Fibroblast of mammary gland (primary cell): ENCODE results near the gene SHCBP1L.
A peak's percentile ranks its signal among the peaks of the same experiment; 100 is the strongest.
"Not testable (repeated sequence)": the region's sequence is repeated elsewhere in the genome, so short reads cannot be mapped to it uniquely, and the experiment has no call there.

Source experiments
- DNase-seq: peaks from one replicate; pipeline ENCODE4 v3.0.0-alpha.2; 2010; ENCODE audit warnings: low read depth
- H3K4me3 ChIP-seq: 2 replicates; pipeline ENCODE4 v1.5.1; 2011; ENCODE audit warnings: low read depth, mild to moderate bottlenecking, low read length, moderate library complexity; ENCODE audit not compliant: control insufficient read depth
- CTCF ChIP-seq: conservative IDR thresholded peaks from 2 replicates; pipeline ENCODE4 v1.5.1; 2011; ENCODE audit warnings: low read depth, low read length, inconsistent platforms; ENCODE audit not compliant: control insufficient read depth, insufficient read depth

The SHCBP1L gene

GRCh38 chr1:182905321-182905720 lies 47.6 kb downstream of the SHCBP1L start:
- no peak overlapping the region for H3K4me3 ChIP-seq
- no peak for TF ChIP-seq CTCF
- DNase-seq = no peak

- DNase-seq, H3K4me3 ChIP-seq: not testable (repeated sequence)
Measured at GRCh38 chr1:182901946-182902345, 51.0 kb downstream of the SHCBP1L start.

DNA sequence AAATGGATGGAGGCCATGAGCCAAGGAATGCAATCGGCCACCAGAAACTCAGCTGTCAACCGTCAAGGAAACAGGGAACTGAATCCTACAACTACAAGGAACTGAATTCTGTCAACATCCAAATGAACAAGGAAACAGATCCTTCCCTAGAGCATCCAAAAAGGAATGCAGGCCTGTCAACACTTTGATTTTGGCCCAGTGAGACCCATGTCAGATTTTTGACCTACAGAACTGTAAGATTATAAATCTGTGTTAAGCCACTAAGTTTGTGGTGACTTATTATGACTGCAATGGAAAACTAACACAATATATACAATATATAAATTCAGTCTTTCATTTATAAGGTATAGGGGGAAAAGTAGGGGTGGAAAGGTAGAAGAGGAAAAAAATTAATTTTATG lies 55.3 kb downstream of the SHCBP1L start:
- no peak for DNase-seq

GRCh38 chr1:182890927-182891610 lies 61.9 kb downstream of the SHCBP1L start:
- no peak for TF ChIP-seq CTCF

More for the DNA sequence above, 55.3 kb downstream of the SHCBP1L start:
- H3K4me3 ChIP-seq = no peak overlapping the region
- no peak for TF ChIP-seq CTCF

DNA sequence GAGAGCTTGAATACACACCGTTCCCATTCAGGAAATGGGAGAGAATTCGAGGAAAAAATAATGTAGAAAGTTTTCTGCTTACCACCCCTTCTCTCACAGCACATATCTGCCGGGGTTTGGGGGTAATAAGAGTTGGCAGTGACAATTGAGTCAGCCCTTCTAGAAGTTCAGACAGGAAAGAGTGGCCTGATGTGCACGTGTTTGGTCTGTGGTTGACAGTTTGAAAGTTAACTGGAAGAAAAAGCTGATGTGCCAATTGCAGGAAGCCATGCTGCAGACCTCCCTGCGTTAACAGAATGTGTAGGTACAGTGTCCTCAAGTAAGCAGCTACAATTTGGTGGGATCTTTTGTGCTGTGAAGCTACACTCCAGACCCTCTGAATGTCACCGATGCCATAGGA lies 63.0 kb downstream of the SHCBP1L start:
- no peak for TF ChIP-seq CTCF
- DNase-seq = peak; percentile 5

More at GRCh38 chr1:182890927-182891610, 61.9 kb downstream of the SHCBP1L start:
- H3K4me3 ChIP-seq = no peak overlapping the region
- no peak for DNase-seq

DNA sequence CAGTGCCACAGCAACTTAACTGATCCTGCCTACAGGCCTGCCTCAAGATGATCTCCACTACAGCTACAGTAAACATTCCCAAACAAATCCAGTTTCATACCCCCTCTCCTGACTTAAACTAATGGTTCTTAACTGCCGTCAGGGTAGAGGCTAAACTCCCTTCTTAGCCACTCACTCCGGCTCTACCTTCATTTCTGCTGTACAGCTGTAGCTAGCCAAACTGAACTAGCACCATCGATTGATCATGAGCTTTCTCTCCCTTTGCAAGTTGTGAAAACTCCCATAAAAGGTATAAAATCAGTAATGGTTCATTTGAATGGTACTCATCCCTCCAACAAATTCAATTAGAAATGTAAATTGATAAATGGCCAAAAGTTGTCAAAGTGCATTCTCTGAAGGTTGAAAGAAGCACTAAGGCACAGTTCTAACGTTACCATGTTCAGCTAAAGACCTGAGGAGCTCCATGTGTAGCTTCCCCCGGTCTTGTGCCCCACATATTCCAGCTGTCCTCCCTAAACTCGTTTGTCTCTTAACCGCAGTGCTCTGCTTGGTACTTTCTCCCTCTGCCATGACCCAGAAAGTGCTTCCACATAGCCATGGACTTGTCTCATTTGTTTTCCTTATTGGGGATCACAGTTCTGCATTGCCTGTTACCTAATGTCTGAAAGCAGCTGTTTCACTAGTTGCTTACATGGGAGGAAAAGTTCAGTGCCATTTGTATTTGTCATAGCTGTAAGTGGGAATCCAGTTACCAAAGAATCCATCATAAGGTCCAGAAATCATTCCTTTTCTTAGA lies 64.0 kb downstream of the SHCBP1L start:
- TF ChIP-seq CTCF = no peak
- DNase-seq = peak; percentile 45

More for the DNA sequence above, 63.0 kb downstream of the SHCBP1L start:
- H3K4me3 ChIP-seq = no peak overlapping the region

GRCh38 chr1:182886985-182887384 lies 66.0 kb downstream of the SHCBP1L start:
- no peak for TF ChIP-seq CTCF
- DNase-seq = no peak
- H3K4me3 ChIP-seq = no peak overlapping the region

More for the DNA sequence above, 64.0 kb downstream of the SHCBP1L start:
- no peak overlapping the region for H3K4me3 ChIP-seq
